Mucosa of rectum (tissue), 2 donors: ENCODE results near the gene SORCS2.

Experiments
- H3K27ac ChIP-seq, 2 donors: one replicate each; pipeline ENCODE4 v1.7.0; 2013; ENCODE audit warnings: inconsistent platforms in 2 of 2, low read depth in 2 of 2, low read length in 2 of 2
- H3K27me3 ChIP-seq, 2 donors: one replicate each; pipeline ENCODE4 v1.7.0; 2013; ENCODE audit warnings: low read length in 2 of 2; ENCODE audit not compliant: control insufficient read depth in 2 of 2, insufficient read depth in 2 of 2
- H3K36me3 ChIP-seq, 2 donors: one replicate each; pipeline ENCODE4 v1.7.0; 2013; ENCODE audit warnings: low read length in 2 of 2; ENCODE audit not compliant: control insufficient read depth in 2 of 2, insufficient read depth in 2 of 2
- H3K4me1 ChIP-seq, 2 donors: one replicate each; pipeline ENCODE4 v1.7.0; 2013; ENCODE audit warnings: low read length in 2 of 2, mild to moderate bottlenecking in 1 of 2; ENCODE audit not compliant: control insufficient read depth in 2 of 2, insufficient read depth in 2 of 2
- H3K4me3 ChIP-seq, 2 donors: one replicate each; pipeline ENCODE4 v1.7.0; 2013; ENCODE audit warnings: low read length in 2 of 2
- H3K9ac ChIP-seq, 2 donors: one replicate each; pipeline ENCODE4 v1.7.0; 2013; ENCODE audit warnings: low read length in 2 of 2, low read depth in 1 of 2, mild to moderate bottlenecking in 1 of 2
- H3K9me3 ChIP-seq, 2 donors: one replicate each; pipeline ENCODE4 v1.7.0; 2013; ENCODE audit warnings: low read length in 2 of 2; ENCODE audit not compliant: control insufficient read depth in 2 of 2
- donor health status: healthy.
- donor health status: Normal muscosa, but diverticular disease.

SORCS2 gene

GRCh38 chr4:7734651-7735260 lies 542.4 kb downstream of the SORCS2 start:
- peaks cover 0 to 4% of the 10 kb centered on the region in 2 donors for H3K27me3 ChIP-seq
- H3K9me3 ChIP-seq: no peaks in the 10 kb centered on the region
- H3K4me3 ChIP-seq: no peak overlapping the region
- no peaks in the 10 kb centered on the region for H3K36me3 ChIP-seq
- H3K4me1 ChIP-seq: no peaks in the 10 kb centered on the region
- no peak overlapping the region for H3K9ac ChIP-seq
- no peak overlapping the region for H3K27ac ChIP-seq

- Histone ChIP-seq H3K4me1 (no peaks in the 10 kb centered on the region), H3K27me3 (peaks cover 0 to 4% of the 10 kb centered on the region in 2 donors), H3K9me3 (no peaks in the 10 kb centered on the region), H3K27ac (no peak overlapping the region), H3K36me3 (no peaks in the 10 kb centered on the region), H3K4me3 (no peak overlapping the region), H3K9ac (no peak overlapping the region)
Observed at GRCh38 chr4:7735395-7735794, 543.1 kb downstream of the SORCS2 start.

GRCh38 chr4:7735961-7736360 lies 543.6 kb downstream of the SORCS2 start:
- no peaks in the 10 kb centered on the region for H3K4me1 ChIP-seq
- H3K27me3 ChIP-seq: peaks cover 0 to 4% of the 10 kb centered on the region in 2 donors
- no peaks in the 10 kb centered on the region for H3K9me3 ChIP-seq
- H3K36me3 ChIP-seq: no peaks in the 10 kb centered on the region
- no peak overlapping the region for H3K9ac ChIP-seq
- no peak overlapping the region for H3K4me3 ChIP-seq
- no peak overlapping the region for H3K27ac ChIP-seq

GRCh38 chr4:7736436-7737267 lies 544.3 kb downstream of the SORCS2 start:
- Histone ChIP-seq H3K4me3 (no peak overlapping the region), H3K36me3 (no peaks in the 10 kb centered on the region), H3K9ac (no peak overlapping the region), H3K9me3 (no peaks in the 10 kb centered on the region), H3K27me3 (peaks cover 0 to 4% of the 10 kb centered on the region in 2 donors), H3K4me1 (no peaks in the 10 kb centered on the region), H3K27ac (no peak overlapping the region)

GRCh38 chr4:7737268-7737645 lies 544.9 kb downstream of the SORCS2 start:
- H3K36me3 ChIP-seq: no peaks in the 10 kb centered on the region
- H3K27me3 ChIP-seq: peaks cover 0 to 4% of the 10 kb centered on the region in 2 donors
- no peak overlapping the region for H3K27ac ChIP-seq
- H3K4me3 ChIP-seq: no peak overlapping the region
- no peaks in the 10 kb centered on the region for H3K9me3 ChIP-seq
- H3K9ac ChIP-seq: no peak overlapping the region
- no peaks in the 10 kb centered on the region for H3K4me1 ChIP-seq

GRCh38 chr4:7737752-7738457 lies 545.6 kb downstream of the SORCS2 start:
- H3K36me3 ChIP-seq: no peaks in the 10 kb centered on the region
- H3K27me3 ChIP-seq: peaks cover 0 to 4% of the 10 kb centered on the region in 2 donors
- H3K27ac ChIP-seq: no peak overlapping the region
- H3K9me3 ChIP-seq: no peaks in the 10 kb centered on the region
- H3K4me3 ChIP-seq: no peak overlapping the region
- no peak overlapping the region for H3K9ac ChIP-seq
- H3K4me1 ChIP-seq: no peaks in the 10 kb centered on the region

GRCh38 chr4:7738458-7739076 lies 546.2 kb downstream of the SORCS2 start:
- Histone ChIP-seq H3K4me1 (no peaks in the 10 kb centered on the region), H3K27ac (no peak overlapping the region), H3K9me3 (no peaks in the 10 kb centered on the region), H3K27me3 (peaks cover 0 to 4% of the 10 kb centered on the region in 2 donors), H3K4me3 (no peak overlapping the region), H3K36me3 (no peaks in the 10 kb centered on the region), H3K9ac (no peak overlapping the region)

- H3K9ac ChIP-seq: no peak overlapping the region
- no peaks in the 10 kb centered on the region for H3K36me3 ChIP-seq
- no peaks in the 10 kb centered on the region for H3K4me1 ChIP-seq
- no peaks in the 10 kb centered on the region for H3K9me3 ChIP-seq
- peaks cover 0 to 4% of the 10 kb centered on the region in 2 donors for H3K27me3 ChIP-seq
- H3K27ac ChIP-seq: no peak overlapping the region
- H3K4me3 ChIP-seq: no peak overlapping the region
Observed at GRCh38 chr4:7739077-7739917, 547.0 kb downstream of the SORCS2 start.

- Histone ChIP-seq H3K9me3 (no peaks in the 10 kb centered on the region), H3K4me1 (no peaks in the 10 kb centered on the region), H3K4me3 (no peak overlapping the region), H3K9ac (no peak overlapping the region), H3K27ac (no peak overlapping the region), H3K27me3 (peaks cover 0 to under 1% of the 10 kb centered on the region in 2 donors), H3K36me3 (no peaks in the 10 kb centered on the region)
Observed at GRCh38 chr4:7739918-7740865, 547.9 kb downstream of the SORCS2 start.
